Endodermal cell (in vitro differentiated cells): ENCODE results near the gene SCAF4. TPM values are rescaled to one million over a fixed set of nuclear protein-coding genes. Genes with fewer than 3 reads are reported as not detected.

Source experiments
- DNase-seq: peaks from one replicate; pipeline ENCODE4 v3.0.0-alpha.2; 2017
- H3K27ac ChIP-seq: 2 replicates; pipeline ENCODE4 v1.5.1; 2013; ENCODE audit warnings: mild to moderate bottlenecking, low read depth, low read length, moderate library complexity
- H3K27me3 ChIP-seq: 2 replicates; pipeline ENCODE4 v1.6.1; 2013; ENCODE audit warnings: mild to moderate bottlenecking, low read length, moderate library complexity; ENCODE audit not compliant: insufficient read depth, control insufficient read depth, poor library complexity, severe bottlenecking
- H3K36me3 ChIP-seq: 2 replicates; pipeline ENCODE4 v1.7.0; 2013; ENCODE audit warnings: mild to moderate bottlenecking, low read length, moderate library complexity; ENCODE audit not compliant: control insufficient read depth, insufficient read depth
- H3K4me1 ChIP-seq: one replicate; pipeline ENCODE4 v1.7.0; 2013; ENCODE audit warnings: low read length; ENCODE audit not compliant: control insufficient read depth, insufficient read depth
- H3K4me3 ChIP-seq: 2 replicates; pipeline ENCODE4 v1.5.1; 2013; ENCODE audit warnings: mild to moderate bottlenecking, low read length, moderate library complexity
- H3K9ac ChIP-seq: 2 replicates; pipeline ENCODE4 v1.6.1; 2013; ENCODE audit warnings: mild to moderate bottlenecking, low read length, moderate library complexity; ENCODE audit not compliant: poor library complexity, severe bottlenecking; ENCODE audit errors: extremely low read depth
- H3K9me3 ChIP-seq: 2 replicates; pipeline ENCODE4 v1.6.1; 2013; ENCODE audit warnings: mild to moderate bottlenecking, low read length, moderate library complexity; ENCODE audit not compliant: control insufficient read depth
- H3K27ac Mint-ChIP-seq: 2 replicates; pipeline ENCODE4 v1.8.0; 2020; ENCODE audit warnings: mixed read lengths
- H3K27me3 Mint-ChIP-seq: 2 replicates; pipeline ENCODE4 v1.8.0; 2021; ENCODE audit warnings: mild to moderate bottlenecking, mixed read lengths; ENCODE audit not compliant: insufficient read depth
- H3K36me3 Mint-ChIP-seq: 2 replicates; pipeline ENCODE4 v1.8.0; 2020; ENCODE audit warnings: low read depth, mixed read lengths
- H3K4me1 Mint-ChIP-seq: 2 replicates; pipeline ENCODE4 v1.8.0; 2020; ENCODE audit warnings: mixed read lengths
- H3K4me3 Mint-ChIP-seq: 2 replicates; pipeline ENCODE4 v1.8.0; 2020; ENCODE audit warnings: mild to moderate bottlenecking, moderate library complexity, mixed read lengths
- H3K9me3 Mint-ChIP-seq: 2 replicates; pipeline ENCODE4 v1.8.0; 2020; ENCODE audit warnings: mild to moderate bottlenecking, mixed read lengths
- WGBS, 2 experiments: methylation state at CpG; one replicate each; pipeline versions ENCODE4 v1.1.5 to v1.1.7; 2013; ENCODE audit warnings: missing lambda C conversion rate in 2 of 2, mixed read lengths in 1 of 2; ENCODE audit not compliant: insufficient coverage in 1 of 2, insufficient read length in 1 of 2; 5-methylcytosine and 5-hydroxymethylcytosine counted together
- total RNA-seq, 2 donors: library from RNA; stranded (reverse); fragmentation: NEBNext Ultra II Directional in 1 of 2; extraction: Animal tissue kit (Norgen Biotek cat#: 25700) in 1 of 2; gene quantifications; 2 replicates in 1 of 2; 3 replicates in 1 of 2; pipeline ENCODE4 v1.2.1, GENCODE V29; 2021
- TF ChIP-seq, protein P1 (sequence below): fragments of 200-600 bp; sonication (generic); conservative IDR thresholded peaks from 2 replicates; pipeline ENCODE4 v1.5.0; 2021; ENCODE audit warnings: antibody characterized with exemption, mild to moderate bottlenecking

SCAF4 gene
- total RNA-seq, 2 donors from 2014 or later, result 61.3 to 67.8 TPM

GRCh38 chr21:31673321-31673912, 58.5 kb downstream of the SCAF4 start:
- WGBS, 2 experiments, result 89 to 100% methylated on average over 3 of the region's 3 CpGs
- no peak for DNase-seq
- Histone ChIP-seq H3K27me3 (no peaks in the 10 kb centered on the region), H3K27ac (no peak overlapping the region), H3K36me3 (peaks cover 46% of the 10 kb centered on the region), H3K9ac (no peak overlapping the region), H3K9me3 (no peaks in the 10 kb centered on the region), H3K4me1 (no peaks in the 10 kb centered on the region), H3K4me3 (no peak overlapping the region)
- TF ChIP-seq, protein P1, sequence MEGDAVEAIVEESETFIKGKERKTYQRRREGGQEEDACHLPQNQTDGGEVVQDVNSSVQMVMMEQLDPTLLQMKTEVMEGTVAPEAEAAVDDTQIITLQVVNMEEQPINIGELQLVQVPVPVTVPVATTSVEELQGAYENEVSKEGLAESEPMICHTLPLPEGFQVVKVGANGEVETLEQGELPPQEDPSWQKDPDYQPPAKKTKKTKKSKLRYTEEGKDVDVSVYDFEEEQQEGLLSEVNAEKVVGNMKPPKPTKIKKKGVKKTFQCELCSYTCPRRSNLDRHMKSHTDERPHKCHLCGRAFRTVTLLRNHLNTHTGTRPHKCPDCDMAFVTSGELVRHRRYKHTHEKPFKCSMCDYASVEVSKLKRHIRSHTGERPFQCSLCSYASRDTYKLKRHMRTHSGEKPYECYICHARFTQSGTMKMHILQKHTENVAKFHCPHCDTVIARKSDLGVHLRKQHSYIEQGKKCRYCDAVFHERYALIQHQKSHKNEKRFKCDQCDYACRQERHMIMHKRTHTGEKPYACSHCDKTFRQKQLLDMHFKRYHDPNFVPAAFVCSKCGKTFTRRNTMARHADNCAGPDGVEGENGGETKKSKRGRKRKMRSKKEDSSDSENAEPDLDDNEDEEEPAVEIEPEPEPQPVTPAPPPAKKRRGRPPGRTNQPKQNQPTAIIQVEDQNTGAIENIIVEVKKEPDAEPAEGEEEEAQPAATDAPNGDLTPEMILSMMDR, result no peak
- H3K36me3 Mint-ChIP-seq, result peaks cover 15% of the 10 kb centered on the region
- no peak overlapping the region for H3K27ac Mint-ChIP-seq
- no peaks in the 10 kb centered on the region for H3K27me3 Mint-ChIP-seq
- H3K4me1 Mint-ChIP-seq, result peaks cover 14% of the 10 kb centered on the region
- H3K9me3 Mint-ChIP-seq, result no peaks in the 10 kb centered on the region
- H3K4me3 Mint-ChIP-seq, result no peak overlapping the region

GRCh38 chr21:31671931-31672330, 60.0 kb downstream of the SCAF4 start:
- peak overlapping the region; percentile 30 for H3K27ac ChIP-seq
- TF ChIP-seq, protein P1, result no peak
- peaks cover 50% of the 10 kb centered on the region for H3K36me3 ChIP-seq
- 95 to 96% methylated on average over 14 to 17 of the region's 17 CpGs for WGBS, 2 experiments
- Mint-ChIP-seq H3K27ac (no peak overlapping the region), H3K4me3 (no peak overlapping the region), H3K9me3 (no peaks in the 10 kb centered on the region), H3K4me1 (peaks cover 16% of the 10 kb centered on the region), H3K27me3 (no peaks in the 10 kb centered on the region), H3K36me3 (peaks cover 26% of the 10 kb centered on the region)
- no peaks in the 10 kb centered on the region for H3K27me3 ChIP-seq
- H3K4me1 ChIP-seq, result no peaks in the 10 kb centered on the region
- no peaks in the 10 kb centered on the region for H3K9me3 ChIP-seq
- H3K9ac ChIP-seq, result no peak overlapping the region
- H3K4me3 ChIP-seq, result no peak overlapping the region
- no peak for DNase-seq

DNA sequence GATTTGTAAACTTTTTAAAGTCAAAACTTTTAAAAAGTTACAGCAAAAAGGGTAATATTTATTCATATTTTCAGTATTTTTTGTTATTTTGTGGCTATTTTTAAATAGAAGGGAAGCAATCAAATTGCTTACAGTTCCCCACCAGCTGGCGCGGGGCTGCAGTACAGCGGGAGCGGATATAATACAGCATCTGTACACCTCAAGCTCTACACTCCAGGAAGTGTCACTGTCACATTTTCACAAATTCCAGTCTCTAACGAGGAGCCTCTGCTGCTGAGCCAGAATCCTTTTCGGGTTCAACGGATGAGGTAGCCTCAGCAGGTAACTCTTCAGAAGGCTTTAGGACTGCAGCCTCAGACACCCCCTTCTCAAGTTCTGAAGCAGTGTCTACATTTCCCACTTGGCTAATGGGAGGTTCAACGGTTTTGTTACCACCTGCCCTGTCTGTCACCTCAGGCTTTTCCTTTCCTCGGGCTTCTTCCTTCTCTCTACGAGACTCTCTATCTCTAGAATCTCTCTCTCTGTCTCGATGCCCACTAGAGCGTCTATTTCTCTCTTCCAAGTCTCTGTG, 60.7 kb downstream of the SCAF4 start:
- TF ChIP-seq, protein P1, result no peak
- H3K4me3 ChIP-seq, result no peak overlapping the region
- no peak for DNase-seq
- no peak overlapping the region for H3K9ac ChIP-seq
- H3K27me3 ChIP-seq, result no peaks in the 10 kb centered on the region
- peaks cover 16% of the 10 kb centered on the region for H3K4me1 Mint-ChIP-seq
- no peak overlapping the region for H3K27ac ChIP-seq
- H3K4me1 ChIP-seq, result no peaks in the 10 kb centered on the region
- no peaks in the 10 kb centered on the region for H3K27me3 Mint-ChIP-seq
- H3K36me3 Mint-ChIP-seq, result peaks cover 33% of the 10 kb centered on the region
- H3K9me3 ChIP-seq, result no peaks in the 10 kb centered on the region
- H3K27ac Mint-ChIP-seq, result no peak overlapping the region
- no peaks in the 10 kb centered on the region for H3K9me3 Mint-ChIP-seq
- peaks cover 49% of the 10 kb centered on the region for H3K36me3 ChIP-seq
- H3K4me3 Mint-ChIP-seq, result no peak overlapping the region
- 91 to 96% methylated on average over 8 to 12 of the region's 12 CpGs for WGBS, 2 experiments
